Inferior parietal cortex (tissue), 1 donor: Measurements from ENCODE around the gene TNRC6A.
"Not testable (repeated sequence)": the region's sequence is repeated elsewhere in the genome, so short reads cannot be mapped to it uniquely, and the experiment has no call there.

ENCODE experiments used
- DNase-seq: peaks from one replicate; pipeline ENCODE4 v3.0.0-alpha.2; 2016; ENCODE audit errors: extremely low spot score

TNRC6A gene

GRCh38 chr16:24758373-24758772 lies 28.9 kb downstream of the TNRC6A start:
- no peak for DNase-seq

DNA sequence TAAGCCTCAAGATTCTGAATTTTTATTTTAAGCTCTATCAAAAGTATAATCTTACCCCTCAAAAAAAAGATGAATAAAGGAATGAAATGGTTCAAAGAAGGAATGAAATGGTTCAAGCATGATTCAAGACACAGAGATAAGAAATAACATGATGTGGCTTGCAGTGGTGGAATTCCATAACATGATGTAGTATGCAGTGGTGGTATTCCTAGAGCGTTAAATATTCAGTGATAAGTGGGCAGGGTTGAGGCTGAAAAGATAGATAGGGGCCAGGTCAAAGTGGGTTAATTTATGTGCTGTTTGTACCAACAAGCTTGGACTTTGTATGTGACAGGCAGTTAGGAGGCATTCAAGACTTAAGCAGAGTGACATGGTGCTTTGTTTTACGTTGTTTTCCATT lies 29.6 kb downstream of the TNRC6A start:
- DNase-seq = no peak

- DNase-seq = no peak
These were observed 32.1 kb downstream of the TNRC6A start for GRCh38 chr16:24761526-24761925.

GRCh38 chr16:24764916-24765315 lies 35.5 kb downstream of the TNRC6A start:
- no peak for DNase-seq

DNA sequence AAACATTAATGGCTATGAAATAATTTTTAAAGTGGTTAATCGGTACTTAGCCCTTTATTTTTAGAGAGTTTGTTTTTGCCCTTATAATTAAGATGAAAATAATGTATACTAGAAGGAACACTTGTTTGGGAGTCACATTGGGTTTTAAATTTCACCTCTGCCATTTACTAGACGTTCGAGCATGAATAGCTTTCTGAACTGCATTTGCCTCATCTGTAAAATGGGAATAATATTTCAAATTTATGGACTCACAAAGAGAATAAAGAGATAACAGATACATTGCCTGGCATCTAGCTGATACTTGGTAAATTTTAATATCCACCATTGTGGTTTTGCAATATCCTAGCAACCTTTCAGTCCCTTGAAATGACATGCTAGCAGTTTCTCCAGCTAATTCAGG lies 36.6 kb downstream of the TNRC6A start:
- DNase-seq = no peak

GRCh38 chr16:24769806-24770205 lies 40.4 kb downstream of the TNRC6A start:
- DNase-seq = no peak

DNA sequence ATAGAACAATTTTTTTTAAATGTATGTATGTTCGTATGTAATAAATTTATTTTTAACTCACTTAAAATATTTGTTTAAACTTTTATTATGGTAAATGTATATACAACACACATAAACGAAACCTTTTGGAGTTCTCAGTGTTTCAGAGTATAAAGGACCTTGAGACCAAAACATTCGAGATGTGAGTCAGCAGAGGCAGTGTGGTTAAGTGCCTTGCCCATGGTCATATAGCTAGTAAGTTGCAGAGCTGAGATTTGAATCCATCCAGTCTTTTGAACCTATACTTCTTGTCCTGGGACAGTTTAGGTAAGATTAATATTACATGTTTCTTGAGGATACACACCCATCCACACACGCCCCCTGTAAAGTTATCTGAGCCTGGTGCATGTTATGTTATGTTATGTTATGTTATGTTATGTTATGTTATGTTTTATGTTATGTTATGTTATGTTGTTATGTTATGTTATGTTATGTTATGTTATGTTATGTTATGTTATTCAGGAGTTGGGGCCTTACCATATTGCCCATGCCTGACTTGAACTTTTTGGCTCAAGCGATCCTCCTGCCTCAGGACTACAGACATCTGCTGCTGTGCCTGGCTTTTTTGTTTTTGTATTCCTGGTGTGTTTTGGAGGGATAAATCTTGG lies 41.8 kb downstream of the TNRC6A start:
- no peak for DNase-seq

DNA sequence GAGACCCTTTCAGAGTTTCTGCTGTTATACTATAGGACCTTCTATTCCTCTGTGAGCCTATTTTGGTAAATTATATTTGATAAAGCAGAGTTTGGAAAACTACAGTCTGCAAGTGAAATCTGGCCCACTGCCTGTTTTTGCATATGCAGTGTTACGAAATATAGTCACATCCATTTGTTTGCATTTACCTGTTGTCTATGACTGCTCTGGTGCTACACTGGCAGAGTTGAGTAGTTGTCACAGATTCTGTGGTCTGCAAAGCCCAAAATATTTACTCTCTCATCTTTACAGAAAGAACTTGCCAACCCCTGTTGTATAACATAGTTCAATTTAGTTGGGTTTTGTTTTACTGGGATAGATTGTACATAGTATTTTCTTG lies 42.3 kb downstream of the TNRC6A start:
- no peak for DNase-seq

DNA sequence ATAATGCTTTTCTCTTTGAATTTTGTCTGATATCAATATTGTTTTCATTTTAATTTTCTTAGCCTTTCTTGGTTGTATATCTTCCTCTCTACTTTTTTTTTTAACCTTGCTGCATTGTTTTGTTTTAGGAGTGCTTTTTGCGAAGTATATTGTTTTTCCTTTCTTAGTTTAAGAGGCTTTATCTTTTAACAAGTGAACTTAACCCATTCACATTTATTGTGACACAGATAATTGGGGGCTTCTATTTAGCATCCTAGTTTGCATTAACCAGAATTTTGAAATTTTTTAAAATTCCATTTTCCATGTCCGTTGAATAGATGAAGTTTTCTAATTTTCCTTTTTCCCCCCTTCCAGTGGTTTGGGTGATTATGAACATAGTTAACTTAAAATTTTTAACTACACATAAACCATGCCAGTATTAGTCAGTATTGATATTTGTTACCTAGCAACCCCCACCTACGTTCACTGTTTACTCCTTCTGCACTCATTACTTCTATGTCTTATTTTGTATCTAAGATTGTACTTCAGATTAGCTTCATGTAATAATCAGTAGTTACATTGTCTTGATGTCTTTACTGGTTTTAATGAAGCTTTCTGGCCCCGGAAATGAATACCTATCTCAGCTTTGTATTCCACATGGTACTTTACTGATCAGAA lies 44.4 kb downstream of the TNRC6A start:
- DNase-seq = no peak

GRCh38 chr16:24774510-24774909 lies 45.1 kb downstream of the TNRC6A start:
- no peak for DNase-seq

DNA sequence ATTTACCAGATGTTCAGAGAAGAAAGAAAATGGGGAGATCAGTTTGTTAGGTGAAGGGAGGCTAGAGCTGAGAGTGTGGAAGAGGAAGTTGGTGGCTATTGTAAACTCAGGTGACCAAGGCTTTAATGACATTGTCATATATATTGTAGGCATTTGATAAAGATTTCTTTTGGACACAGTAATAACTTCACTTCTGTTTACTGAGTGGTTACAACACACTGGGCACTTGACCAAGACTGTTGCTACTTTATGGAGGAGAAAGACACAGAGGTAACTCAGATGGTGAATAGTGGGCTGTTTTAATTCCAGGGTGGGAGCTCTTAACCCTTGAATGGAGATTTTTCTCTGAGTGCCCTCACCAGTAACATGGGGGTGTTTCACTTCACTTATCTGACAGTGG lies 46.0 kb downstream of the TNRC6A start:
- no peak for DNase-seq

- DNase-seq = no peak
These were observed 47.2 kb downstream of the TNRC6A start for GRCh38 chr16:24776501-24777220.

- no peak for DNase-seq
These were observed 49.2 kb downstream of the TNRC6A start for GRCh38 chr16:24778671-24779070.

- DNase-seq = no peak
These were observed 51.8 kb downstream of the TNRC6A start for GRCh38 chr16:24781256-24781655.

GRCh38 chr16:24784121-24784520 lies 54.7 kb downstream of the TNRC6A start:
- DNase-seq = no peak

DNA sequence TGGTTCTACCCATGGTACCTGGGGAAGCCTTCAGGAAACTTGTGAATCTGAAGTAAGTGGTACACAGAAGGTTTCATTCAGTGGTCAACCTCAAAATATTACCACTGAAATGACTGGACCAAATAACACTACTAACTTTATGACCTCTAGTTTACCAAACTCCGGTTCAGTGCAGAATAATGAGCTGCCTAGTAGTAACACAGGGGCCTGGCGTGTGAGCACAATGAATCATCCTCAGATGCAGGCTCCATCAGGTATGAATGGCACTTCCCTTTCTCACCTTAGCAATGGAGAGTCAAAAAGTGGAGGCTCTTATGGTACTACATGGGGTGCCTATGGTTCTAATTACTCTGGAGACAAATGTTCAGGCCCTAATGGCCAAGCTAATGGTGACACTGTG lies 60.4 kb downstream of the TNRC6A start:
- DNase-seq = no peak

GRCh38 chr16:24800586-24800985 lies 71.1 kb downstream of the TNRC6A start:
- DNase-seq = no peak

DNA sequence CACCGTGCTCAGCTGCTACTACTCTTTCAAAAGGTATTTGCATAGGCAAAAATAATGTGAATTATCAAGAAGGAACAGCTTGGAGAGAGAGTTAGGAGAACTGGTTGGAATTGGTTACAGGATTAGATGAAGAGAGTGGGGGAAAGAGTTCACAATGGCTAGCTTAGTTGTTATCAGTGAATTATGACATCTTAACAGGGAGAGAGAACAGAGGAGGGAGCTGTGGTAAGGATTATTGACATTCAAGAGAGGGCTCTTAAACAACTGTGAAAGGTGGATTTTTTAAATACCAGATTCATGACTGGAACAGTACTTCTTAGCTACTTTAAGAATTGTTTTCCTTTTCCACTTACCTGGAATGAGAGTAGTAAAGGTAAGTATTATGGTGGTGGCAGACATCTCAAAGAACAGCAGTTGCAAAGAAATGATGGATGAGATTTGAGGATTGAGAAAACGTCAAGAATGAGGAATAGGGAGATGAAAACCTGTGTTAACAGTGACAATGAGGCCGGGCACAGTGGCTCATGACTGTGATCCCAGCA lies 72.4 kb downstream of the TNRC6A start:
- no peak for DNase-seq

- no peak for DNase-seq
These were observed 76.0 kb downstream of the TNRC6A start for GRCh38 chr16:24805484-24805883.

GRCh38 chr16:24807301-24807700 lies 77.8 kb downstream of the TNRC6A start:
- DNase-seq = no peak

GRCh38 chr16:24810951-24811843 lies 81.7 kb downstream of the TNRC6A start:
- no peak for DNase-seq

DNA sequence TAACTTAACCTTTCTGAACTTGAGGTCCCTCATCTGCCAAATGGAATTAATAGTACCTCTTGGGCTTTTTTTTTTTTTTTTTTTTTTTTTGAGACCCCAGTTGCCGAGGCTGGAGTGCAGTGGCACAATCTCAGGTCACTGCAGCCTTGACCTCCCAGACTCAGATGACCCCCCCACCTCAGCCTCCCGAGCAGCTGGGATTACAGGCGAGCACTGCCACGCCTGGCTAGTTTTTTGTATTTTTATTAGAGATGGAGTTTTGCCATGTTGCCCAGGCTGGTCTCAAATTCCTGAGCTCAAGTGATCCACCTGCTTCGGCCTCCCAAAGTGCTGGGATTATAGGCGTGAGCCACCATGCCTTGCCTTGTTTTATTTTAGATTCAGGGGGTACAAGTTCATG lies 83.4 kb downstream of the TNRC6A start:
- not testable (repeated sequence) for DNase-seq
